ENCODE results near the gene FAM83B.
"Not testable (repeated sequence)": the region's sequence is repeated elsewhere in the genome, so short reads cannot be mapped to it uniquely, and the experiment has no call there.

Gene FAM83B

GRCh38 chr6:54900666-54901065 is 54.1 kb downstream of the FAM83B start:
- DNase-seq: no peak

- no peak for DNase-seq
These were observed 57.3 kb downstream of the FAM83B start for GRCh38 chr6:54903884-54904283.

GRCh38 chr6:54907355-54907754 is 60.8 kb downstream of the FAM83B start:
- no peak for DNase-seq

GRCh38 chr6:54909184-54909583 is 62.6 kb downstream of the FAM83B start:
- DNase-seq: no peak

GRCh38 chr6:54910431-54910884 is 63.9 kb downstream of the FAM83B start:
- DNase-seq: no peak

GRCh38 chr6:54910921-54911320 is 64.3 kb downstream of the FAM83B start:
- no peak for DNase-seq

- no peak for DNase-seq
These were observed 66.6 kb downstream of the FAM83B start for GRCh38 chr6:54913211-54913610.

GRCh38 chr6:54916858-54917257 is 70.3 kb downstream of the FAM83B start:
- no peak for DNase-seq

- no peak for DNase-seq
These were observed 74.1 kb downstream of the FAM83B start for GRCh38 chr6:54920628-54921027.

GRCh38 chr6:54921891-54922290 is 75.3 kb downstream of the FAM83B start:
- DNase-seq: no peak

GRCh38 chr6:54929245-54929909 is 82.8 kb downstream of the FAM83B start:
- no peak for DNase-seq

- DNase-seq: no peak
These were observed 86.1 kb downstream of the FAM83B start for GRCh38 chr6:54932622-54933021.

- no peak for DNase-seq
These were observed 89.2 kb downstream of the FAM83B start for GRCh38 chr6:54935739-54936138.

GRCh38 chr6:54937371-54937770 is 90.8 kb downstream of the FAM83B start:
- no peak for DNase-seq

- DNase-seq: no peak
These were observed 111.1 kb downstream of the FAM83B start for GRCh38 chr6:54957698-54958097.

- no peak for DNase-seq
These were observed 111.9 kb downstream of the FAM83B start for GRCh38 chr6:54958446-54958845.

GRCh38 chr6:54959820-54960219 is 113.2 kb downstream of the FAM83B start:
- no peak for DNase-seq

GRCh38 chr6:54961372-54961771 is 114.8 kb downstream of the FAM83B start:
- DNase-seq: not testable (repeated sequence)

GRCh38 chr6:54970337-54970736 is 123.8 kb downstream of the FAM83B start:
- no peak for DNase-seq

GRCh38 chr6:54971825-54972224 is 125.3 kb downstream of the FAM83B start:
- DNase-seq: no peak

- DNase-seq: not testable (repeated sequence)
These were observed 132.6 kb downstream of the FAM83B start for GRCh38 chr6:54979161-54979560.

GRCh38 chr6:54980511-54981275 is 134.1 kb downstream of the FAM83B start:
- DNase-seq: no peak

GRCh38 chr6:54981276-54981609 is 134.7 kb downstream of the FAM83B start:
- no peak for DNase-seq

GRCh38 chr6:54981647-54982046 is 135.1 kb downstream of the FAM83B start:
- DNase-seq: no peak
